ENCODE measurements around the gene HIPK1. TPM values are rescaled to one million over a fixed set of nuclear protein-coding genes. Genes with fewer than 3 reads are reported as not detected.
A peak's percentile ranks its signal among the peaks of the same experiment; 100 is the strongest.

The HIPK1 gene
- total RNA-seq, 4 donors from 2014 or later, result 54.4 to 67.6 (median 60.0) TPM

- H3K4me1 ChIP-seq, result peaks cover 20 to 22% of the 10 kb centered on the region in 2 donors
- no peaks in the 10 kb centered on the region for H3K27me3 ChIP-seq
- TF ChIP-seq POLR2A (IDR thresholded peaks at IDR 0.05) (no peak), CTCF (IDR thresholded peaks at IDR 0.05 in 4 of 5, conservative IDR thresholded peaks at IDR 0.05 in 1 of 5) (no peak)
- H3K9me3 ChIP-seq, result no peaks in the 10 kb centered on the region
- intact Hi-C loops (cut with DNase I; ENCODE audit: low total_unique reads) (loop anchor here (2.0 to 5.0 kb wide), 3 partner anchors 43 to 769 kb away; partner anchors contain the start of genes DENND2C and PHTF1), in situ Hi-C loops (cut with MboI; ENCODE audit: low sequenced_read_pairs in 4 of 4) (loop anchor here (5.0 to 25.0 kb wide), 5 partner anchors 69 to 1291 kb away; partner anchors contain the start of genes CAPZA1 (in 1 of the 4), MAGI3 (in 1 of the 4), RSBN1 (in 1 of the 4) and ST7L (in 1 of the 4))
- no peak for DNase-seq
- peak overlapping the region; percentile 79 to 88 (median 80) for H3K4me3 ChIP-seq
- peak overlapping the region; percentile 90 to 91 (median 90) for H3K27ac ChIP-seq
- peaks cover 0 to 46% of the 10 kb centered on the region in 2 donors for H3K36me3 ChIP-seq
- ATAC-seq, result no peak
Measured at GRCh38 chr1:113903501-113904292, 25.4 kb upstream of the HIPK1 start.

GRCh38 chr1:113904293-113904673 lies 24.8 kb upstream of the HIPK1 start:
- Histone ChIP-seq H3K4me3 (peak overlapping the region; percentile 79 to 88 (median 80)), H3K27ac (peak overlapping the region; percentile 90 to 91 (median 90)), H3K36me3 (peaks cover 0 to 43% of the 10 kb centered on the region in 2 donors), H3K27me3 (no peaks in the 10 kb centered on the region), H3K4me1 (peaks cover 20 to 22% of the 10 kb centered on the region in 2 donors), H3K9me3 (no peaks in the 10 kb centered on the region)
- ATAC-seq (peak in 1 of 2 donors; percentile 64), DNase-seq (no peak)
- in situ Hi-C loops (cut with MboI; ENCODE audit: low sequenced_read_pairs in 4 of 4), result loop anchor here (5.0 to 25.0 kb wide), 5 partner anchors 69 to 1292 kb away; partner anchors contain the start of genes CAPZA1 (in 1 of the 4), MAGI3 (in 1 of the 4), RSBN1 (in 1 of the 4) and ST7L (in 1 of the 4)
- intact Hi-C loops (cut with DNase I; ENCODE audit: low total_unique reads), result loop anchor here (2.0 to 5.0 kb wide), 3 partner anchors 43 to 768 kb away; partner anchors contain the start of genes DENND2C and PHTF1
- TF ChIP-seq POLR2A (IDR thresholded peaks at IDR 0.05), result no peak
- TF ChIP-seq CTCF (IDR thresholded peaks at IDR 0.05 in 4 of 5, conservative IDR thresholded peaks at IDR 0.05 in 1 of 5), result no peak

- H3K36me3 ChIP-seq, result peaks cover 0 to 38% of the 10 kb centered on the region in 2 donors
- peaks cover 20 to 22% of the 10 kb centered on the region in 2 donors for H3K4me1 ChIP-seq
- ATAC-seq (peak; percentile 95 to 97), DNase-seq (peak; percentile 99)
- in situ Hi-C loops (cut with MboI; ENCODE audit: low sequenced_read_pairs in 4 of 4), result loop anchor here (5.0 to 25.0 kb wide), 5 partner anchors 70 to 1293 kb away; partner anchors contain the start of genes CAPZA1 (in 1 of the 4), MAGI3 (in 1 of the 4), RSBN1 (in 1 of the 4) and ST7L (in 1 of the 4)
- intact Hi-C loops (cut with DNase I; ENCODE audit: low total_unique reads), result loop anchor here (1.0 to 5.0 kb wide), 6 partner anchors 24 to 767 kb away; partner anchors contain the start of genes DENND2C, HIPK1, PHTF1 and RSBN1
- peak within 1 kb of the TSS; percentile 79 to 93 (median 84) for H3K4me3 ChIP-seq
- peak within 1 kb of the TSS; percentile 90 to 91 (median 90) for H3K27ac ChIP-seq
- TF ChIP-seq POLR2A (IDR thresholded peaks at IDR 0.05), result peak; percentile 65 to 71
- TF ChIP-seq CTCF (IDR thresholded peaks at IDR 0.05 in 4 of 5, conservative IDR thresholded peaks at IDR 0.05 in 1 of 5), result peak; percentile 50 to 83 (median 78)
- H3K27me3 ChIP-seq, result no peaks in the 10 kb centered on the region
- no peaks in the 10 kb centered on the region for H3K9me3 ChIP-seq
Measured at GRCh38 chr1:113904674-113905434, 24.3 kb upstream of the HIPK1 start, which contains the start of the genes AP4B1 and DCLRE1B. Gene AP4B1, minus strand, starts transcription at chr1:113904799. Its CDS starts 82 bp downstream, at chr1:113904717. Gene DCLRE1B, plus strand, starts transcription at chr1:113905326. Its CDS starts 261 bp downstream, at chr1:113905587.

GRCh38 chr1:113905435-113905861 lies 23.7 kb upstream of the HIPK1 start:
- peak in 1 of 2 donors; percentile 29 for DNase-seq
- Histone ChIP-seq H3K4me3 (peak overlapping the region; percentile 79 to 93 (median 84)), H3K27me3 (no peaks in the 10 kb centered on the region), H3K4me1 (peaks cover 20 to 22% of the 10 kb centered on the region in 2 donors), H3K27ac (peak overlapping the region; percentile 90 to 91 (median 90)), H3K36me3 (peaks cover 0 to 32% of the 10 kb centered on the region in 2 donors), H3K9me3 (no peaks in the 10 kb centered on the region)
- intact Hi-C loops (cut with DNase I; ENCODE audit: low total_unique reads), result loop anchor here (1.0 to 2.0 kb wide), 5 partner anchors 24 to 147 kb away; partner anchors contain the start of genes HIPK1, PHTF1 and RSBN1
- no peak for ATAC-seq
- in situ Hi-C loops (cut with MboI; ENCODE audit: low sequenced_read_pairs in 4 of 4), result loop anchor here (10.0 to 25.0 kb wide), 4 partner anchors 71 to 1293 kb away; partner anchors contain the start of genes CAPZA1 (in 1 of the 4), MAGI3 (in 1 of the 4), RSBN1 (in 1 of the 4) and ST7L (in 1 of the 4)
- TF ChIP-seq CTCF (IDR thresholded peaks at IDR 0.05 in 4 of 5, conservative IDR thresholded peaks at IDR 0.05 in 1 of 5) (peak in 1 of 5 experiments; percentile 15), POLR2A (IDR thresholded peaks at IDR 0.05) (no peak)
